Hematopoietic multipotent progenitor cell treated with erythropoietin and hydrocortisone succinate and interleukin-3 and kit ligand, for 17 days (in vitro differentiated cells): Measurements from ENCODE around the gene PDE3A.

Experiments used
- DNase-seq: peaks from one replicate; pipeline ENCODE4 v3.0.0-alpha.2; 2015; ENCODE audit warnings: low spot score

The PDE3A gene

GRCh38 chr12:20716985-20717384, 348.6 kb downstream of the PDE3A start:
- DNase-seq: no peak

DNA sequence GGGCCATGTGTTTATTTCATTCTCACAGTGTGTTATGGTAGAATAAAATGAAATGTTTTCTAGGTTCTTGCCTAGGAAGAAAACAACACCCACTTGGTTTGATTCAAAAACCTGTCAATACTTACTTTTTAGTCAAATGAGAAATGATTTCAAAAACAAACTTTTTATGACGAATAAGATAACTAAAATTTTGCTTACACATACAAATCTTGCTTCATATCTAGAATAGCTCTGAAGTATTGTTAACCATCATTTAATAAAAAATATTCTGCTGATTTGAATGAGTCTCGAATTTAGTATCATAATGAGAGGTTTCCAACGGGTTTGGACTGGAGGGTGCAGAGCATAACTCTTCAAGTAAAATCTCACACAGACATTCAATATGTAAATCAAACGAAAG, 350.0 kb downstream of the PDE3A start:
- no peak for DNase-seq

DNA sequence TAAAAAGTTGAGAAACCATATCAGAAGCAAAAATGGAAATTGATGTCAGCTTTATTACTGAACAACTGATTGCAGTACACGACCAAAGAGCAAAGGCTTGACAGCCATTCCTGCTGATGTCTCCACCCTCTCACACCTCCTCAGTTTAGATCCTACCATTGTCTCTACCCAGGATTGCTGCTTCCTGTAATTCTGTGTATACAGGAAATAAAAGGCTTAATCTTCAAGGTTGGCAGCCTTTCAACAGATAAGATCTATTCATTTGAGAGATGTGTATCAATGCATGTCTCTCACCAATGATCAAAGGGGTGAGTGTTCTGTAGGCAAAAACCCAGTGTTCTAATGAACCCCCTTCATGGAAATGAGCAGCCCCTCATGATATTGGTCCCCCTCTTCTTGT, 353.8 kb downstream of the PDE3A start:
- DNase-seq: no peak

- no peak for DNase-seq
These were observed 362.9 kb downstream of the PDE3A start for GRCh38 chr12:20731274-20731673.
